ENCODE results near the gene CNGA3.

GRCh38 chr2:98376301-98376910 lies 30.1 kb downstream of the CNGA3 start:
- TF ChIP-seq EZH2 (IDR thresholded peaks at IDR 0.05; ENCODE audit: borderline replicate concordance, low read length) (no peak), CTCF (IDR thresholded peaks at IDR 0.05; ENCODE audit: low read length) (no peak)

Measured in OCI-LY1 (cell line).